ENCODE results near the gene CEP95. TPM values are rescaled to one million over a fixed set of nuclear protein-coding genes. Genes with fewer than 3 reads are reported as not detected.
"Not testable (repeated sequence)": the region's sequence is repeated elsewhere in the genome, so short reads cannot be mapped to it uniquely, and the experiment has no call there.

CEP95 gene
- total RNA-seq, 2 experiments from 2014 or later: 45.4 to 48.1 TPM

- no peak for DNase-seq
Measured at GRCh38 chr17:64480951-64481350, 25.8 kb upstream of the CEP95 start.

DNA sequence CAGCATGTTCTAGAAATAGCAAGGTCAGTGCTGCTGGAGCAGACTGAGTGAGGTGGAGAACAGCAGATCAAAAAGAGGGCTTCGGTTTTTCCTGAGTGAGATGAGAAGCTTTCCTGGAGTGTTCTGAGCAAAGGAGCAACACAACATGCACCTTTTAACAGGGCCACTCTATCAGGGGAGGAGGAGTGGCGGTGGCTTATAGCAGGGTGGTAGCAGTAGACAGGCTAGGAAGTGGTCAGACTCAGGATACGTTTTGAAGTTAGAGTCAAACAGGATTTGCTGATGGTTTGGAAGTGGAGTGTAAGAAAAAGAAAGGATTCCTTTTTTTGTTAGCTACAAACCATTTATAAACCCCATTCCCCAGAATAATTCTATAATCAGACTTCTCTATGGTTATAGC is 22.4 kb upstream of the CEP95 start:
- Mint-ChIP-seq H3K36me3 (ENCODE audit: low read depth) (peaks cover 37% of the 10 kb centered on the region), H3K27me3 (no peaks in the 10 kb centered on the region), H3K27ac (peak overlapping the region; percentile 72), H3K4me1 (peaks cover 13% of the 10 kb centered on the region), H3K4me3 (no peak overlapping the region), H3K9me3 (no peaks in the 10 kb centered on the region)
- no peak for DNase-seq
- POLR2A ChIA-PET: no interaction called here
- CTCF ChIA-PET: interaction anchor here (0.8 kb wide), 1 partner anchor 13 kb away, joined by 3 read pairs; the partner anchor contains the start of gene POLG2

More at GRCh38 chr17:64480951-64481350, 25.8 kb upstream of the CEP95 start:
- Mint-ChIP-seq H3K27ac (no peak overlapping the region), H3K9me3 (no peaks in the 10 kb centered on the region), H3K36me3 (ENCODE audit: low read depth) (peaks cover 32% of the 10 kb centered on the region), H3K27me3 (no peaks in the 10 kb centered on the region), H3K4me1 (peaks cover 13% of the 10 kb centered on the region), H3K4me3 (no peak overlapping the region)
- POLR2A ChIA-PET: no interaction called here
- CTCF ChIA-PET: interaction anchor here (0.9 to 1.4 kb wide), 2 partner anchors 10 to 29 kb away, joined by 3 to 5 read pairs; no protein-coding TSS in a partner anchor

DNA sequence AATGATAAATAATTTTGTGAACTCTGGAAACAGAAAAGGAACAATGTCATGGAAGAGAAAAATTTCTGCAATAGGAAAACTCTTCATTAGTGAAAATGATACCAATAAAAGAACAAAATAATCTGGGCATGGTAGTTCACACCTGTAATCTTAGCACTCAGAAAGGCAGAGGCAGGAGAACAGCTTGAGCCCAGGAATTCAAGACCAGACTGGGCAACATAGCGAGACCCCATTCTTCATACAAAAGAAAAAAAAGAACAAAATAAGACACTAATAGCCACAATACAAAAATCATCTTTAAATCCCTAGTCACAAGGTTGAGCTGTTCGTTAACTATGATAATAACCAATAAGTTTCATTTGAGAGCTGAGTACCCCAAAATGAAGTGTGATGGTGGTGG is 18.5 kb upstream of the CEP95 start:
- ChIA-PET POLR2A (no interaction called here), CTCF (interaction anchor here (5.7 kb wide), 1 partner anchor 69 kb away, joined by 73 read pairs; no protein-coding TSS in a partner anchor)
- DNase-seq: no peak
- peaks cover 47% of the 10 kb centered on the region for H3K36me3 Mint-ChIP-seq (ENCODE audit: low read depth)
- no peaks in the 10 kb centered on the region for H3K27me3 Mint-ChIP-seq
- no peaks in the 10 kb centered on the region for H3K9me3 Mint-ChIP-seq
- H3K27ac Mint-ChIP-seq: no peak overlapping the region
- H3K4me1 Mint-ChIP-seq: peaks cover 25% of the 10 kb centered on the region
- no peak overlapping the region for H3K4me3 Mint-ChIP-seq

DNA sequence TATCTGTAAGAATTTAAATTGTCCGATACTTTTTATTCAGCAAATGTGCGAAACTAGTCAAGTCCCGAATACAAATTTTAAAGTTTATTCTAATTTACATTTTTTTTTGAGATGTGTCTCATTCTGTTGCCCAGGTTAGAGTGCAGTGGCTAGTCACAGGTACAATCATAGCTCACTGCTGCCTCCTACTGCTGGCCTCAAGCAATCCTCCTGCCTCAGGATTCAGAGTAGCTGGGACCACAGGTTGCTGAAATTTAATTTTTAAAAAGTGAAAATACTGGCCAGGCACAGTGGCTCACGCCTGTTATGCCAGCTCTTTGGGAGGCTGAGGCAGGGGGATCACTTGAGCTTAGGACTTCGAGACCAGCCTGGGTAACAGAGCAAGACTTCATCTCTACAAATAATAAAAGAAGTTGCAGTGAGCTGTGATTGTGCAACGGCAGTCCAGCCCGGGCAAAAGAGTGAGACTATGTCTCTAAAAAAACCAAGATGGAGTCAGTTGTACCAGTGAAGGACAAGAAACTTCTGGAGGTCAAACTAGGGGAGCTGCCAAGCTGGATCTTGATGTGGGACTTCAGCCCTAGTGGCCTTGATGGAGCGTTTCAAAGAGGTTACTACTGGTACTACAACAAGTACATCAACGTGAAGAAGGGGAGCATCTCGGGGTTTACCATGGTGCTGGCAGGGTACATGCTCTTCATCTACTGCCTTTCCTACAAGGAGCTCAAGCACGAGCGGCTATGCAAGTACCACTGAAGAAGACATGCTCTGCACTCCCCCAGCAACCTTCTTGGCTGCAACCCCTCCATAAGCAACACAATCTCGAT is 15.5 kb upstream of the CEP95 start:
- CTCF ChIA-PET: interaction anchor here (0.6 to 5.7 kb wide), 27 partner anchors 9 to 227 kb away, joined by 3 to 73 read pairs (median 4); partner anchors contain the start of genes CEP95 and DDX5
- POLR2A ChIA-PET: interaction anchor here (0.8 kb wide), 1 partner anchor 70 kb away, joined by 4 read pairs; no protein-coding TSS in a partner anchor
- peaks cover 40% of the 10 kb centered on the region for H3K36me3 Mint-ChIP-seq (ENCODE audit: low read depth)
- DNase-seq: peak; percentile 75
- H3K4me3 Mint-ChIP-seq: no peak overlapping the region
- no peaks in the 10 kb centered on the region for H3K9me3 Mint-ChIP-seq
- no peak overlapping the region for H3K27ac Mint-ChIP-seq
- H3K4me1 Mint-ChIP-seq: peaks cover 37% of the 10 kb centered on the region
- H3K27me3 Mint-ChIP-seq: no peaks in the 10 kb centered on the region

GRCh38 chr17:64491994-64492393 is 14.8 kb upstream of the CEP95 start:
- POLR2A ChIA-PET: no interaction called here
- Mint-ChIP-seq H3K4me1 (peaks cover 37% of the 10 kb centered on the region), H3K9me3 (no peaks in the 10 kb centered on the region), H3K27ac (no peak overlapping the region), H3K36me3 (ENCODE audit: low read depth) (peaks cover 42% of the 10 kb centered on the region), H3K4me3 (no peak overlapping the region), H3K27me3 (no peaks in the 10 kb centered on the region)
- DNase-seq: no peak
- CTCF ChIA-PET: interaction anchor here (0.7 to 5.7 kb wide), 13 partner anchors 8 to 226 kb away, joined by 3 to 73 read pairs (median 3); partner anchors contain the start of genes CEP95 and DDX5

GRCh38 chr17:64492481-64493109 is 14.2 kb upstream of the CEP95 start:
- Mint-ChIP-seq H3K4me1 (peaks cover 43% of the 10 kb centered on the region), H3K27me3 (no peaks in the 10 kb centered on the region), H3K9me3 (no peaks in the 10 kb centered on the region), H3K4me3 (no peak overlapping the region), H3K27ac (peak overlapping the region; percentile 57), H3K36me3 (ENCODE audit: low read depth) (peaks cover 45% of the 10 kb centered on the region)
- CTCF ChIA-PET: interaction anchor here (0.7 to 5.7 kb wide), 16 partner anchors 9 to 590 kb away, joined by 3 to 73 read pairs (median 3); partner anchors contain the start of genes CEP95 and DDX5
- peak; percentile 50 for DNase-seq
- POLR2A ChIA-PET: interaction anchor here (0.6 kb wide), 1 partner anchor 10 kb away, joined by 3 read pairs; no protein-coding TSS in a partner anchor

- H3K27ac Mint-ChIP-seq: peak overlapping the region; percentile 62
- H3K27me3 Mint-ChIP-seq: no peaks in the 10 kb centered on the region
- H3K4me1 Mint-ChIP-seq: peaks cover 57% of the 10 kb centered on the region
- no peaks in the 10 kb centered on the region for H3K9me3 Mint-ChIP-seq
- H3K36me3 Mint-ChIP-seq (ENCODE audit: low read depth): peaks cover 52% of the 10 kb centered on the region
- ChIA-PET CTCF (interaction anchor here (1.0 to 1.2 kb wide), 2 partner anchors 14 to 75 kb away, joined by 4 to 5 read pairs; no protein-coding TSS in a partner anchor), POLR2A (no interaction called here)
- no peak for DNase-seq
- peak overlapping the region; percentile 99 for H3K4me3 Mint-ChIP-seq
Measured at GRCh38 chr17:64494121-64494520, 12.7 kb upstream of the CEP95 start.

DNA sequence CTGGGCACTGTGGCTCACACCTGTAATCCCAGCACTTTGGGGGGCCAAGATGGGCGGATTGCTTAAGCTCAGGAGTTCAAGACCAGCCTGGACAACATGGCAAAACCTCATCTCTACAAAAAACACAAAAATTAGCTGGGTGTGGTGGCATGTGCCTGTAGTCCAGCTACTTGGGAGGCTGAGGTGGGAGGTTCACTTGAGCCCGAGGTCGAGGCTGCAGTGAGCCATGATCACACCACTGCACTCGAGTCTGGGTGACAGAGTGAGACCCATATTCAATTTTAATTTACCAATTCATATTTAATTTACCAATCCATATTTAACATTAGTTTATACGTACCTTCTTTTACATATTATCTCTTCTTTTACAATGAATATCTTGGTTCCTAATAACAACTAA is 11.5 kb upstream of the CEP95 start:
- not testable (repeated sequence) for H3K27me3 Mint-ChIP-seq, DNase-seq, H3K27ac Mint-ChIP-seq, H3K9me3 Mint-ChIP-seq
- peaks cover 67% of the 10 kb centered on the region for H3K4me1 Mint-ChIP-seq
- POLR2A ChIA-PET: interaction anchor here (0.6 to 1.5 kb wide), 2 partner anchors 75 to 415 kb away, joined by 4 read pairs; no protein-coding TSS in a partner anchor
- peak overlapping the region; percentile 99 for H3K4me3 Mint-ChIP-seq
- H3K36me3 Mint-ChIP-seq (ENCODE audit: low read depth): peaks cover 59% of the 10 kb centered on the region
- CTCF ChIA-PET: interaction anchor here (2.0 kb wide), 1 partner anchor 75 kb away, joined by 13 read pairs; no protein-coding TSS in a partner anchor

- CTCF ChIA-PET: interaction anchor here (0.6 to 2.0 kb wide), 6 partner anchors 9 to 996 kb away, joined by 3 to 13 read pairs (median 4); partner anchors contain the start of genes CEP95, DDX5 and PRR29
- Mint-ChIP-seq H3K9me3 (no peaks in the 10 kb centered on the region), H3K27ac (peak overlapping the region; percentile 98), H3K4me3 (peak overlapping the region; percentile 99), H3K36me3 (ENCODE audit: low read depth) (peaks cover 63% of the 10 kb centered on the region), H3K4me1 (peaks cover 74% of the 10 kb centered on the region), H3K27me3 (no peaks in the 10 kb centered on the region)
- no peak for DNase-seq
- POLR2A ChIA-PET: interaction anchor here (0.6 to 1.5 kb wide), 4 partner anchors 9 to 93 kb away, joined by 3 to 15 read pairs (median 6); partner anchors contain the start of genes CEP95 and DDX5
Measured at GRCh38 chr17:64496348-64496785, 10.4 kb upstream of the CEP95 start.

GRCh38 chr17:64496786-64497564 is 9.8 kb upstream of the CEP95 start, which contains the start of gene POLG2:
TSS of gene POLG2 (minus strand) at chr17:64497054. CDS start at chr17:64496968, 86 bp downstream.
- H3K27ac Mint-ChIP-seq: peak within 1 kb of the TSS; percentile 98
- H3K4me3 Mint-ChIP-seq: peak within 1 kb of the TSS; percentile 99
- H3K4me1 Mint-ChIP-seq: peaks cover 75% of the 10 kb centered on the region
- no peaks in the 10 kb centered on the region for H3K27me3 Mint-ChIP-seq
- no peaks in the 10 kb centered on the region for H3K9me3 Mint-ChIP-seq
- ChIA-PET CTCF (interaction anchor here (0.6 to 2.0 kb wide), 10 partner anchors 9 to 997 kb away, joined by 3 to 13 read pairs (median 3); partner anchors contain the start of genes CEP95, DDX5 and PRR29), POLR2A (interaction anchor here (0.6 to 1.3 kb wide), 3 partner anchors 8 to 93 kb away, joined by 3 to 15 read pairs (median 7); partner anchors contain the start of genes CEP95 and DDX5)
- peaks cover 65% of the 10 kb centered on the region for H3K36me3 Mint-ChIP-seq (ENCODE audit: low read depth)
- DNase-seq: peak; percentile 96

GRCh38 chr17:64497565-64498035 is 9.2 kb upstream of the CEP95 start:
- peaks cover 70% of the 10 kb centered on the region for H3K36me3 Mint-ChIP-seq (ENCODE audit: low read depth)
- H3K4me1 Mint-ChIP-seq: peaks cover 78% of the 10 kb centered on the region
- H3K4me3 Mint-ChIP-seq: peak overlapping the region; percentile 99
- CTCF ChIA-PET: interaction anchor here (0.9 to 2.0 kb wide), 5 partner anchors 8 to 154 kb away, joined by 3 to 13 read pairs (median 3); partner anchors contain the start of genes CEP95 and DDX5
- POLR2A ChIA-PET: interaction anchor here (0.6 kb wide), 1 partner anchor 201 kb away, joined by 3 read pairs; no protein-coding TSS in a partner anchor
- H3K27ac Mint-ChIP-seq: peak overlapping the region; percentile 98
- no peaks in the 10 kb centered on the region for H3K27me3 Mint-ChIP-seq
- H3K9me3 Mint-ChIP-seq: no peaks in the 10 kb centered on the region
- no peak for DNase-seq
